ENCODE results near the gene OLFML2A.

Gene OLFML2A

DNA sequence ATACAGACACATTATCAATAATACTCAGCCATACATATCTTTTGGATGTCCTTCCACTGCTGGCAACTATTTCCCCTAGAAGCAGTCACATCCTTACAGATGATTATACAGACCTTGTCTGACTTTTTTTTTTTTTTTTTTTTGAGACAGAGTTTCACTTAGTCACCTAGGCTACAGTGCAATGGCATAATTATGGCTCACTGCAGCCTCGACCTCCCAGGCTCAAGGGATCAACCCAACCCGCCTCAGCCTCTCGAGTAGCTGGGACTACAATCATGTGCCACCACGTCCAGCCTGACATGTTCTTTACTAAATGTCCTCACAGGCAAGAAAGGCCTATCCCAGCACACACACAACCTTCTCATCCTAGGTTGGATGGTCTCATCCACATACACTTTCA lies 29.9 kb upstream of the OLFML2A start:
- H3K4me1 ChIP-seq (ENCODE audit: insufficient read depth, low read length): peaks cover 20% of the 10 kb centered on the region; the same call in 1 of the 2 replicates
- no peaks in the 10 kb centered on the region for H3K9me3 ChIP-seq (ENCODE audit: insufficient read depth, low read depth, low read length)
- H3K4me3 ChIP-seq (ENCODE audit: low read length): no peak overlapping the region
- no peak overlapping the region for H3K27ac ChIP-seq (ENCODE audit: low read length)
- no peaks in the 10 kb centered on the region for H3K27me3 ChIP-seq (ENCODE audit: insufficient read depth, low read length)
- no peaks in the 10 kb centered on the region for H3K36me3 ChIP-seq (ENCODE audit: insufficient read depth, low read depth, low read length)
- no peak overlapping the region for H3K9ac ChIP-seq (ENCODE audit: low read depth, low read length)

DNA sequence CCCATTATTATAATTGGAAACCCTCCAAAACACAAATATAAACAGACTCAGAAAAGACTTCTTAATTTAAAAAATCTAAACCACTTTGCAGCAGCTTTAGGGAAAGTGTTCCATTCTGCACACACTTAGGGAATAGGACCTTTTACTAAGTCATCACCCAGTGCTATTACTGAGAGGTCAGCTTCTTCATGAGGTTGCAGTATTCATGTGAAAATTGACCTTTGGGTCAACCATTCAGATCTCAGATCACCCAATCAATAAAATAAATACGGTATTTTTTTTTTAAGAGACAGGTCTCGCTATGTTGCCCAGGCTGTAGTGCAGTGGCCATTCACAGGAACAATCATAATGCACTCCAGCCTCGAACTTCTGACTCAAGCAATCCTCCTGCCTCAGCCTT lies 27.6 kb upstream of the OLFML2A start:
- no peak overlapping the region for H3K9ac ChIP-seq (ENCODE audit: low read depth, low read length)
- no peaks in the 10 kb centered on the region for H3K9me3 ChIP-seq (ENCODE audit: insufficient read depth, low read depth, low read length)
- H3K27me3 ChIP-seq (ENCODE audit: insufficient read depth, low read length): no peaks in the 10 kb centered on the region
- H3K4me1 ChIP-seq (ENCODE audit: insufficient read depth, low read length): peaks cover 27% of the 10 kb centered on the region; the same call in 1 of the 2 replicates
- H3K27ac ChIP-seq (ENCODE audit: low read length): no peak overlapping the region
- no peak overlapping the region for H3K4me3 ChIP-seq (ENCODE audit: low read length)
- H3K36me3 ChIP-seq (ENCODE audit: insufficient read depth, low read depth, low read length): no peaks in the 10 kb centered on the region

DNA sequence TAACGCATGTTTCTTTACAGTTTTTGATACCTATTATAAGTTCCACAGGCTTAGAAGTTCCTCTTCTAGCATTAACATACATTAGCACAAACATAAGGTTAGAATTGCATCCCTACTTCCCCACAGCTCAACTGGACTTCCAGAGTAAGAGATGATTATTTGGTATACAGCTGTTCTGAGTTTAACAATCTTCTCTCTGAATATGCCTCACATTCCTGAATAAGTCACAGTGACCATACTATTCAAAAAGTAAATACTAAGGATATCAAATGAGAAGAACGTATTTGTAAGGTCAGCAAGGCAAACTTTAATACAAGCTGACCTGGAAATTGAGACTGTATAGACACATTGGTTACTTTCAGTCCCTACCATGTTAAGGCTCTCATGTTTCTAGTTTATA lies 27.2 kb upstream of the OLFML2A start:
- Histone ChIP-seq H3K4me1 (ENCODE audit: insufficient read depth, low read length) (peaks cover 32% of the 10 kb centered on the region; the same call in 1 of the 2 replicates), H3K9ac (ENCODE audit: low read depth, low read length) (no peak overlapping the region), H3K4me3 (ENCODE audit: low read length) (no peak overlapping the region), H3K9me3 (ENCODE audit: insufficient read depth, low read depth, low read length) (no peaks in the 10 kb centered on the region), H3K27ac (ENCODE audit: low read length) (no peak overlapping the region), H3K27me3 (ENCODE audit: insufficient read depth, low read length) (no peaks in the 10 kb centered on the region), H3K36me3 (ENCODE audit: insufficient read depth, low read depth, low read length) (no peaks in the 10 kb centered on the region)

DNA sequence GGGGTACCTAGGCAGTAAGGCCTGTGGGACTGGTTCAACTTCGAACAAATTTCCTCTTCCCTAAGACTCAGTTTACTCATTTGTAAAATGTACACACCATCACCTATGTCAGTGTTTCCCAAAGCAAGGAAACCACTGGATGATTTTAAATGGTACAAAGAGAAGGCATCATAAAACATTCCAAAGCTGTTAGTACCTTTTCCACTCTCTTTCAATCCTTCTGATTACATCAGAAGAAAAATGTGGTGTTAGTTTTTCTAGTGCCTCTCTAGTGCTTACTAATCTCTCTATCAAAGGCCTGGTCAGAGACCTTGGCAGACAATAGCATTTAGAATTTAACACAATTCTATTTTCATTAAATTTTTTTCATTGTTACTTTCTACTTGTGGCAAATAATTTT lies 24.0 kb upstream of the OLFML2A start:
- H3K27ac ChIP-seq (ENCODE audit: low read length): no peak overlapping the region
- H3K9me3 ChIP-seq (ENCODE audit: insufficient read depth, low read depth, low read length): no peaks in the 10 kb centered on the region
- no peaks in the 10 kb centered on the region for H3K27me3 ChIP-seq (ENCODE audit: insufficient read depth, low read length)
- H3K4me1 ChIP-seq (ENCODE audit: insufficient read depth, low read length): peaks cover 54% of the 10 kb centered on the region; the same call in 1 of the 2 replicates
- no peaks in the 10 kb centered on the region for H3K36me3 ChIP-seq (ENCODE audit: insufficient read depth, low read depth, low read length)
- H3K4me3 ChIP-seq (ENCODE audit: low read length): no peak overlapping the region
- no peak overlapping the region; the same call in 1 of the 2 replicates for H3K9ac ChIP-seq (ENCODE audit: low read depth, low read length)

DNA sequence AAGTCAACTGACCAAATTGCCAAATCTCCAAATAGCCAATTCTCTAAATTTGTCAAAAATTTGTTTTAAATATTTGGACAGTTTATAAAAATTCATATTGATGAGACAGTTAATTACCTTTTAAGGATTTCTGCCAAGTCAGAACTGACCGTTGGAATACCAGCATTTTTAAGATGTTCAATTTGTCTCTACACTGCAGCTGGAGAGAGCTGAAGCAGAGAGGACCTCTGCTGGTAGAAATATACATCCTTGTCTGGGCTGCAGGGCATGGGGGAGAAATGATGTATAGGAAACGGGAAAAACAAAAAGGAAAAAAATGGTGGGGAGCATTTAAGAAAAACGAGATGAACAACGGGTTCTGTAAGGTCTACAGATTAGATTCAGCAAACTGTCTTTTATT lies 22.6 kb upstream of the OLFML2A start:
- Histone ChIP-seq H3K9ac (ENCODE audit: low read depth, low read length) (peak overlapping the region; percentile 9; the same call in 1 of the 2 replicates), H3K27me3 (ENCODE audit: insufficient read depth, low read length) (no peaks in the 10 kb centered on the region), H3K4me1 (ENCODE audit: insufficient read depth, low read length) (peaks cover 62% of the 10 kb centered on the region), H3K36me3 (ENCODE audit: insufficient read depth, low read depth, low read length) (no peaks in the 10 kb centered on the region), H3K27ac (ENCODE audit: low read length) (no peak overlapping the region), H3K9me3 (ENCODE audit: insufficient read depth, low read depth, low read length) (no peaks in the 10 kb centered on the region), H3K4me3 (ENCODE audit: low read length) (no peak overlapping the region; the same call in 1 of the 2 replicates)

DNA sequence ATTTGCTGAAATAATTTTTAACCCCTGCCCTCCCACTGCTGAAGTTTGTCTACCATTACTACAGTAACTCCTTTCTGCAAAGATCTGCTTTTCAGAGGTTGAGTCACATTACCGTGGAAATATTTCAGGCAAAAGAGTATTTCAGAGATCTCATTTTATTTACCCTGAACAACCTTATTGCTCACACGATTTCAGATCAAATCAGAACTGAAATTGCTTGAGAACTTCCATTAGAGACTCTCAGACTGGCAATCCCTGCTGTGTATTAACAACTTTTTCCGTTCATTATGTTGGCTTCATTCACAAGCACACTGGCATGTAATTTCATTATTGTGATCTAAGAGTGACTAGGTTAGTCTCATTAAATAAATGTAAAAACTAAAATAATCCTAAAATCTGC lies 21.9 kb upstream of the OLFML2A start:
- peak overlapping the region; percentile 7; the same call in 1 of the 2 replicates for H3K9ac ChIP-seq (ENCODE audit: low read depth, low read length)
- H3K27ac ChIP-seq (ENCODE audit: low read length): no peak overlapping the region
- no peaks in the 10 kb centered on the region for H3K9me3 ChIP-seq (ENCODE audit: insufficient read depth, low read depth, low read length)
- H3K36me3 ChIP-seq (ENCODE audit: insufficient read depth, low read depth, low read length): no peaks in the 10 kb centered on the region
- no peaks in the 10 kb centered on the region for H3K27me3 ChIP-seq (ENCODE audit: insufficient read depth, low read length)
- H3K4me3 ChIP-seq (ENCODE audit: low read length): no peak overlapping the region
- H3K4me1 ChIP-seq (ENCODE audit: insufficient read depth, low read length): peaks cover 63% of the 10 kb centered on the region

DNA sequence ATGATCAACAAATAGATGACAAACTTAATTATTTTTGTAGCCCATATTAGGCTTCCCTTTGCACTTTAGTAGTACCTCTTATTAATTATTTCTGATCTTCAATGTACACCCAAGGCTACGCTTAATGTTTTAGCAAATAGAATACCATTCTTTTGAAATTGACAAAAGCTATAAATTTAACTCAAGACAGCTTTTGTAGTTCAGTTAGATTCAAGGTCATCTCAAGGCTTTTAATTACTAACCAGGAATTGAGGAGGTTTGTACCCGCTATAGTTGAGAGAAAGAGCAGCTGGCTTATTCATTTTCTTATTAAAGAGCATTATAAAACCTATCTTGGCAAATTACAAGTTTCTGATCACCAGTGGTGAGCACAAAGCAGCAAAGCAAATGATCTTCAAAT lies 20.9 kb upstream of the OLFML2A start:
- H3K27ac ChIP-seq (ENCODE audit: low read length): no peak overlapping the region
- H3K4me1 ChIP-seq (ENCODE audit: insufficient read depth, low read length): peaks cover 67% of the 10 kb centered on the region
- no peaks in the 10 kb centered on the region for H3K27me3 ChIP-seq (ENCODE audit: insufficient read depth, low read length)
- H3K36me3 ChIP-seq (ENCODE audit: insufficient read depth, low read depth, low read length): no peaks in the 10 kb centered on the region
- H3K9ac ChIP-seq (ENCODE audit: low read depth, low read length): no peak overlapping the region; the same call in 1 of the 2 replicates
- no peaks in the 10 kb centered on the region for H3K9me3 ChIP-seq (ENCODE audit: insufficient read depth, low read depth, low read length)
- H3K4me3 ChIP-seq (ENCODE audit: low read length): peak overlapping the region; percentile 62; the same call in 1 of the 2 replicates

DNA sequence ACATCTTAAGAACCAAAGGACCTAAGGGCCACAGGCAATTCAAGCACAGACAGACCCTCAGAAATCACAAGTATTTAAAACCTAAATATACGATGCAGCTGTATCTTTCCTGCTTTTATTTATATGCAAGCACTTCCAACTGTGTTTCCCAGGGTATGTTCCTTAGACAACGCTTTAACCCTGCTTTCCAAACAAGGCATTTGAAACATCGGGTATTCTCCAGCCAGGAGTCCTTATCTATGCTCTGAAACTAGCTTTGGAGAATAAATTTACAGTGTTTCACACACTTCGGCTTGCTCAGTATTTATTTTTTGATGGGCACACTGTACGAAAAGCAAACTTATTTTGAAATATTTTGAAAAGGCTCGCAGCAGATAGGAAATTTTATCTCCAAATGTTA lies 19.3 kb upstream of the OLFML2A start:
- H3K9me3 ChIP-seq (ENCODE audit: insufficient read depth, low read depth, low read length): no peaks in the 10 kb centered on the region
- H3K9ac ChIP-seq (ENCODE audit: low read depth, low read length): peak overlapping the region; percentile 67
- peak overlapping the region; percentile 62 for H3K4me3 ChIP-seq (ENCODE audit: low read length)
- peaks cover 80% of the 10 kb centered on the region for H3K4me1 ChIP-seq (ENCODE audit: insufficient read depth, low read length)
- H3K27ac ChIP-seq (ENCODE audit: low read length): peak overlapping the region; percentile 80
- H3K36me3 ChIP-seq (ENCODE audit: insufficient read depth, low read depth, low read length): no peaks in the 10 kb centered on the region
- H3K27me3 ChIP-seq (ENCODE audit: insufficient read depth, low read length): no peaks in the 10 kb centered on the region

DNA sequence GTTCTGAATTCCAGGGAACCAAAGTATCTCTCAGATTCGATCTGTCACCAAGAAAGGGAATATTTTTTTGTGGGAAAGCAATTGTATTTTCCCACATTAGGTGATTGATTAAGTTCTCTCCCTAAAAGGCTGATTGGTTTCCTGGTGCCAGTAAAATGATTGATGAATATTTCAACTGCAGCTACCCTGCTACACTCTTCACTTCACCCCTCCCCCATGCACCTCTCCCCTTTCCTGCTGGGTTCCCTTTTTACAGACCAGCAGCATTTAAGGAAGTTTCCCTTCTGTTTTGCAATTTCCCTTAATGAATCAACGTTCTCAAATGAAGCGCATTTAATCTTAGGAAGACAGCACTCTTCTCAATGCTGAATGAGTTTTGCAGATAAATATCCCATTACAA lies 18.9 kb upstream of the OLFML2A start:
- H3K36me3 ChIP-seq (ENCODE audit: insufficient read depth, low read depth, low read length): no peaks in the 10 kb centered on the region
- H3K9ac ChIP-seq (ENCODE audit: low read depth, low read length): peak overlapping the region; percentile 67
- no peaks in the 10 kb centered on the region for H3K9me3 ChIP-seq (ENCODE audit: insufficient read depth, low read depth, low read length)
- peak overlapping the region; percentile 62 for H3K4me3 ChIP-seq (ENCODE audit: low read length)
- peaks cover 81% of the 10 kb centered on the region for H3K4me1 ChIP-seq (ENCODE audit: insufficient read depth, low read length)
- no peaks in the 10 kb centered on the region for H3K27me3 ChIP-seq (ENCODE audit: insufficient read depth, low read length)
- peak overlapping the region; percentile 80 for H3K27ac ChIP-seq (ENCODE audit: low read length)

DNA sequence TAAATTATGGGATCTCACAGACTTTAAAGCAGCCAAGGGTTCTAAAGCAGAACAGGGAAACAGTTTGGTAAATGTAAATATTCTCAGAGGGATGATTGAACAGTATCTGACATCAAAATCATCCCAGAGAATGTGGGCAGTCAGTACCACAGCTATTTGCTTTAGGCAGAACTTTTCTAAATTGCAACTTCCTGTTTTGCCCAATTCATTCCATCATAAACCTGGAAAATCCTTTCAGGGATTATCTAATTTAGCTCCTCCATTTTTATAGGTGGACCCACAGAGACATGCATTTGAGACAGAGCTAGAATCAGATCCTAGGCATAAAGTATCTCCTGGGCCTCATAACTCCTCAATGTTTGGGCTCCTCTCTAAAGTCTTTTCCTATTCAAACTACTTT lies 18.2 kb upstream of the OLFML2A start:
- no peaks in the 10 kb centered on the region for H3K36me3 ChIP-seq (ENCODE audit: insufficient read depth, low read depth, low read length)
- no peaks in the 10 kb centered on the region for H3K9me3 ChIP-seq (ENCODE audit: insufficient read depth, low read depth, low read length)
- H3K4me3 ChIP-seq (ENCODE audit: low read length): peak overlapping the region; percentile 62
- H3K9ac ChIP-seq (ENCODE audit: low read depth, low read length): peak overlapping the region; percentile 67
- peak overlapping the region; percentile 80 for H3K27ac ChIP-seq (ENCODE audit: low read length)
- H3K27me3 ChIP-seq (ENCODE audit: insufficient read depth, low read length): no peaks in the 10 kb centered on the region
- H3K4me1 ChIP-seq (ENCODE audit: insufficient read depth, low read length): peaks cover 83% of the 10 kb centered on the region

DNA sequence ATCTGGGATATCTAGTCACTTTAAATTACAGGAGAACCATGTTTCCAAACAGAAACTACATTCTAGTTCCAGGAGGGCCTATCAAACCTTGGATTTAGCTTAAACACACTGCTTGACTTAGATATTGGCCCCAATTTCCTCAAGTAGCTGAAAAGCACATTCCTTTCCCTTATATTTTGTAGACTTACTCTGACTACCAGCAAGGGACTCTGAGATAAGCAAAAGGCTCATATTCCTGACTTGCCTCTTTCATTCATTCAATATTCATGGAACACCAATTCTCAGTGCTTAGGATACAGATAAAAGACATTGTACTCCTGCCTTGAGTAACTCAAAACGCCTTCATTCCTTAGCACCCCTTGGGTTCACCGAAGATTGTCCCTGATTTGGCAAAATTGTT lies 17.6 kb upstream of the OLFML2A start:
- Histone ChIP-seq H3K9me3 (ENCODE audit: insufficient read depth, low read depth, low read length) (no peaks in the 10 kb centered on the region), H3K4me3 (ENCODE audit: low read length) (0 out of 2 replicates have a peak overlapping the region, but pooled peaks have one; percentile 20), H3K9ac (ENCODE audit: low read depth, low read length) (peak overlapping the region; percentile 67; the same call in 1 of the 2 replicates), H3K4me1 (ENCODE audit: insufficient read depth, low read length) (peaks cover 80% of the 10 kb centered on the region), H3K27ac (ENCODE audit: low read length) (peak overlapping the region; percentile 80), H3K36me3 (ENCODE audit: insufficient read depth, low read depth, low read length) (no peaks in the 10 kb centered on the region), H3K27me3 (ENCODE audit: insufficient read depth, low read length) (no peaks in the 10 kb centered on the region)

DNA sequence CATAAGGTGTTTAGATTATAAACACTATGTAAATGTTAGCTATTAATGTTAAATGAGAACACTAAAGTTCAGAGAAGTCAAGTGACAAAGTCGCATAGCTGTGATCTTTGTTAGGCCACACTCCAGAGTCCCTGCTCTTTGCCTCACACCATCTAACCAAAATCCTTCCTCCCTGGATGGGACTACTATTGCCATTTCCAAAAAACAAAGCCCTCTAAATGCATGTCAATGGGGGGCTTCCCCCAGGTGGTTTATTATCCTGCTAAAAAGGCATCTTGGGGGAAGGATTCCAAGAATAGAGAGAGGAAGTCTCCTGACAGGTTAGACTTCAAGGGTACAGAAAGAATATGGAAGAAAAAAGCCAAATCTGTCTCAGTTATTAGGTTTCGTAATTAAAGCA lies 16.2 kb upstream of the OLFML2A start:
- Histone ChIP-seq H3K4me1 (ENCODE audit: insufficient read depth, low read length) (peaks cover 80% of the 10 kb centered on the region), H3K27me3 (ENCODE audit: insufficient read depth, low read length) (no peaks in the 10 kb centered on the region), H3K27ac (ENCODE audit: low read length) (peak overlapping the region; percentile 63), H3K9ac (ENCODE audit: low read depth, low read length) (peak overlapping the region; percentile 70; the same call in 1 of the 2 replicates), H3K4me3 (ENCODE audit: low read length) (peak overlapping the region; percentile 60), H3K36me3 (ENCODE audit: insufficient read depth, low read depth, low read length) (no peaks in the 10 kb centered on the region), H3K9me3 (ENCODE audit: insufficient read depth, low read depth, low read length) (no peaks in the 10 kb centered on the region)
